CD14-positive monocyte (primary cell): ENCODE data around the gene IL21. TPM values are rescaled to one million over a fixed set of nuclear protein-coding genes. Genes with fewer than 3 reads are reported as not detected.

Source experiments
- DNase-seq, 3 donors: peaks; one replicate each; pipeline ENCODE4 v3.0.0-alpha.2; 2011 to 2022
- H2AFZ ChIP-seq: 2 replicates; pipeline ENCODE4 v1.6.0; 2012; ENCODE audit warnings: mild to moderate bottlenecking, low read depth, low read length, inconsistent platforms; ENCODE audit not compliant: insufficient read depth, poor library complexity, severe bottlenecking
- H3K27ac ChIP-seq, 2 donors: 1 replicate in 1 of 2; 2 replicates in 1 of 2; pipeline ENCODE4 v1.5.1; 2012 to 2013; ENCODE audit warnings: low read length in 2 of 2, control low read depth in 1 of 2, inconsistent platforms in 1 of 2, low read depth in 1 of 2, mild to moderate bottlenecking in 1 of 2
- H3K27me3 ChIP-seq, 2 donors: one replicate each; pipeline versions ENCODE4 v1.6.0 to v1.6.1; 2011 to 2013; ENCODE audit warnings: low read length in 2 of 2; ENCODE audit not compliant: control insufficient read depth in 2 of 2, insufficient read depth in 2 of 2
- H3K36me3 ChIP-seq, 2 donors: replicated peaks in 1 of 2; 1 replicate in 1 of 2; 2 replicates in 1 of 2; pipeline versions ENCODE4 v1.5.1 to v1.6.1; 2012 to 2013; ENCODE audit warnings: low read length in 2 of 2, control low read depth in 1 of 2, inconsistent platforms in 1 of 2, mild to moderate bottlenecking in 1 of 2; ENCODE audit not compliant: insufficient read depth in 2 of 2, control insufficient read depth in 1 of 2
- H3K4me1 ChIP-seq, 2 donors: 1 replicate in 1 of 2; 2 replicates in 1 of 2; pipeline versions ENCODE4 v1.5.1 to v1.6.1; 2012 to 2013; ENCODE audit warnings: low read length in 2 of 2, control low read depth in 1 of 2, inconsistent platforms in 1 of 2, mild to moderate bottlenecking in 1 of 2, moderate library complexity in 1 of 2; ENCODE audit not compliant: insufficient read depth in 2 of 2, control insufficient read depth in 1 of 2
- H3K4me2 ChIP-seq: replicated peaks from 2 replicates; pipeline ENCODE3; 2012; ENCODE audit warnings: low read length, moderate library complexity, mild to moderate bottlenecking; ENCODE audit not compliant: poor library complexity, severe bottlenecking; ENCODE audit errors: extremely low read depth
- H3K4me3 ChIP-seq, 3 experiments: fragments of 200-600 bp in 1 of 3; sonication (generic) in 1 of 3; replicated peaks in 1 of 3; 1 replicate in 2 of 3; 2 replicates in 1 of 3; pipeline ENCODE4 v1.5.1; 2011 to 2013; ENCODE audit warnings: low read length in 3 of 3, mild to moderate bottlenecking in 3 of 3, control low read depth in 2 of 3, low read depth in 2 of 3, inconsistent platforms in 1 of 3, moderate library complexity in 1 of 3
- H3K79me2 ChIP-seq: 2 replicates; pipeline ENCODE4 v1.6.0; 2012; ENCODE audit warnings: mild to moderate bottlenecking, control low read depth, inconsistent platforms, low read length, moderate library complexity; ENCODE audit not compliant: insufficient read depth
- H3K9ac ChIP-seq: 2 replicates; pipeline ENCODE4 v1.6.0; 2017; ENCODE audit warnings: low read length, mild to moderate bottlenecking; ENCODE audit not compliant: insufficient read depth, poor library complexity, severe bottlenecking
- H3K9me3 ChIP-seq, 2 donors: replicated peaks in 1 of 2; 1 replicate in 1 of 2; 2 replicates in 1 of 2; pipeline versions ENCODE4 v1.5.1 to v1.6.1; 2012 to 2013; ENCODE audit warnings: low read length in 2 of 2, control low read depth in 1 of 2; ENCODE audit not compliant: control insufficient read depth in 1 of 2, insufficient read depth in 1 of 2
- H4K20me1 ChIP-seq: 2 replicates; pipeline ENCODE4 v1.6.0; 2012; ENCODE audit warnings: mild to moderate bottlenecking, low read length, control low read depth, moderate library complexity; ENCODE audit not compliant: insufficient read depth
- H3K27ac Mint-ChIP-seq, 7 donors: one replicate each; pipeline ENCODE4 v1.8.0; 2020; ENCODE audit warnings: mild to moderate bottlenecking in 7 of 7, mixed read lengths in 7 of 7, moderate library complexity in 6 of 7, inconsistent platforms in 2 of 7
- H3K27me3 Mint-ChIP-seq, 3 donors: one replicate each; pipeline ENCODE4 v1.8.0; 2021 to 2022; ENCODE audit warnings: low read depth in 3 of 3, mild to moderate bottlenecking in 3 of 3, mixed read lengths in 3 of 3, moderate library complexity in 3 of 3, inconsistent platforms in 1 of 3
- H3K36me3 Mint-ChIP-seq, 2 donors: one replicate each; pipeline ENCODE4 v1.8.0; 2020; ENCODE audit warnings: mixed read lengths in 2 of 2, inconsistent platforms in 1 of 2, mild to moderate bottlenecking in 1 of 2
- H3K4me1 Mint-ChIP-seq: one replicate; pipeline ENCODE4 v1.8.0; 2020; ENCODE audit warnings: mild to moderate bottlenecking, mixed read lengths
- H3K4me3 Mint-ChIP-seq, 2 donors: one replicate each; pipeline ENCODE4 v1.8.0; 2020; ENCODE audit warnings: mild to moderate bottlenecking in 2 of 2, mixed read lengths in 2 of 2, moderate library complexity in 1 of 2
- H3K9me3 Mint-ChIP-seq, 7 donors: one replicate each; pipeline ENCODE4 v1.8.0; 2020 to 2022; ENCODE audit warnings: mixed read lengths in 7 of 7, mild to moderate bottlenecking in 6 of 7, moderate library complexity in 6 of 7, inconsistent platforms in 2 of 7
- CTCF ChIP-seq: fragments of 200-600 bp; IDR thresholded peaks from one replicate; pipeline ENCODE4 v1.8.0; 2022; ENCODE audit warnings: antibody characterized with exemption, mild to moderate bottlenecking
- WGBS: methylation state at CpG from one replicate; pipeline ENCODE4 v1.1.5; 2013; ENCODE audit warnings: missing lambda C conversion rate; ENCODE audit not compliant: insufficient coverage; 5-methylcytosine and 5-hydroxymethylcytosine counted together
- intact Hi-C, 2 donors: fragments of 100-400 bp; cut with micrococcal nuclease; formaldehyde crosslinking; loops; one replicate each; pipeline versions ENCODE4 v1.15.0 to v1.15.1; 2023
- polyA plus RNA-seq, 3 donors: library from polyadenylated mRNA; depleted of rRNA in 1 of 3; unstranded in 2 of 3; stranded (reverse) in 1 of 3; fragments of 300-500 nt in 2 of 3; fragments of >200 nt in 1 of 3; fragmentation: Illumina TruSeq in 2 of 3; gene quantifications; 1 replicate in 2 of 3; 2 replicates in 1 of 3; pipeline ENCODE4 v1.2.3, GENCODE V29; 2012 to 2021

IL21 gene
- polyA plus RNA-seq, 3 donors = not detected

GRCh38 chr4:122635205-122635604 is 14.3 kb upstream of the IL21 start:
- no peaks in the 10 kb centered on the region for H3K36me3 Mint-ChIP-seq
- Histone ChIP-seq H3K4me3 (no peak overlapping the region), H3K4me2 (no peak overlapping the region), H3K36me3 (no peaks in the 10 kb centered on the region), H3K27ac (no peak overlapping the region), H2AFZ (no peak overlapping the region), H3K79me2 (no peaks in the 10 kb centered on the region), H3K9ac (no peak overlapping the region), H3K9me3 (no peaks in the 10 kb centered on the region), H4K20me1 (no peaks in the 10 kb centered on the region), H3K27me3 (no peaks in the 10 kb centered on the region), H3K4me1 (no peaks in the 10 kb centered on the region)
- peaks cover 0 to 6% (median 0%) of the 10 kb centered on the region in 7 donors for H3K9me3 Mint-ChIP-seq
- no peak for TF ChIP-seq CTCF
- no peak overlapping the region for H3K27ac Mint-ChIP-seq
- no peak overlapping the region for H3K4me3 Mint-ChIP-seq
- H3K4me1 Mint-ChIP-seq = peaks cover 2% of the 10 kb centered on the region
- intact Hi-C loops = no loop called here
- 56% methylated on average over 2 of the region's 3 CpGs for WGBS
- H3K27me3 Mint-ChIP-seq = peaks cover 2 to 4% (median 3%) of the 10 kb centered on the region in 3 donors
- no peak for DNase-seq

GRCh38 chr4:122633211-122633610 is 12.3 kb upstream of the IL21 start:
- WGBS = no CpG with 5 or more reads among the region's 2 CpGs

More at GRCh38 chr4:122633211-122633610, 12.3 kb upstream of the IL21 start:
- H3K4me3 Mint-ChIP-seq = no peak overlapping the region
- H3K9me3 Mint-ChIP-seq = peaks cover 0 to 6% (median 0%) of the 10 kb centered on the region in 7 donors
- Histone ChIP-seq H3K9ac (no peak overlapping the region), H4K20me1 (no peaks in the 10 kb centered on the region), H3K4me1 (no peaks in the 10 kb centered on the region), H3K79me2 (no peaks in the 10 kb centered on the region), H2AFZ (no peak overlapping the region), H3K9me3 (no peaks in the 10 kb centered on the region), H3K27ac (no peak overlapping the region), H3K27me3 (no peaks in the 10 kb centered on the region), H3K36me3 (no peaks in the 10 kb centered on the region), H3K4me2 (no peak overlapping the region), H3K4me3 (no peak overlapping the region)
- intact Hi-C loops = no loop called here
- H3K27me3 Mint-ChIP-seq = peaks cover 2 to 8% (median 3%) of the 10 kb centered on the region in 3 donors
- no peak overlapping the region for H3K27ac Mint-ChIP-seq
- peaks cover 4% of the 10 kb centered on the region for H3K4me1 Mint-ChIP-seq
- H3K36me3 Mint-ChIP-seq = no peaks in the 10 kb centered on the region
- no peak for DNase-seq
- TF ChIP-seq CTCF = no peak
